K562 (cell line): Measurements from ENCODE around the gene CD34. TPM values are rescaled to one million over a fixed set of nuclear protein-coding genes. Genes with fewer than 3 reads are reported as not detected.

Source experiments
- ARID1B ChIP-seq: fragments of 450-650 bp; IDR thresholded peaks from 2 replicates; pipeline ENCODE4 v1.6.1; 2016; ENCODE audit warnings: antibody characterized with exemption, mild to moderate bottlenecking, inconsistent platforms
- BACH1 ChIP-seq: fragments of 200-800 bp; sonication (Bioruptor generic); IDR thresholded peaks from 2 replicates; pipeline ENCODE4 v1.6.1; 2016; ENCODE audit warnings: missing genetic modification characterization, missing compliant biosample characterization
- CBFA2T3 ChIP-seq: fragments of 450-650 bp; IDR thresholded peaks from 2 replicates; pipeline ENCODE4 v1.6.1; 2017
- CEBPB ChIP-seq: fragments of 450-650 bp; IDR thresholded peaks from 2 replicates; pipeline ENCODE4 v1.6.1; 2016; ENCODE audit warnings: missing genetic modification characterization, missing compliant biosample characterization
- CREB1 ChIP-seq, 2 experiments: sonication (generic) in 1 of 2; formaldehyde crosslinking in 1 of 2; IDR thresholded peaks; 2 replicates each; pipeline versions ENCODE4 v1.6.1 to v1.8.0; 2012 to 2022; ENCODE audit warnings: inconsistent platforms in 1 of 2, mild to moderate bottlenecking in 1 of 2, missing genetic modification reagents in 1 of 2, moderate library complexity in 1 of 2
- CREM ChIP-seq: IDR thresholded peaks from 2 replicates; pipeline ENCODE4 v1.6.1; 2014; ENCODE audit warnings: antibody characterized with exemption, low read depth
- CTBP1 ChIP-seq: fragments of 450-650 bp; IDR thresholded peaks from 2 replicates; pipeline ENCODE4 v1.6.1; 2016; ENCODE audit warnings: borderline replicate concordance
- DPF2 ChIP-seq: fragments of 450-650 bp; IDR thresholded peaks from 2 replicates; pipeline ENCODE4 v1.6.1; 2016
- EP300 ChIP-seq: IDR thresholded peaks from 2 replicates; pipeline ENCODE4 v1.6.1; 2012; ENCODE audit warnings: low read length, improper control_type of control experiment
- HNRNPLL ChIP-seq: fragments of 200-400 bp; formaldehyde crosslinking; IDR thresholded peaks from 2 replicates; pipeline ENCODE4 v1.6.1; 2017; ENCODE audit warnings: low read length, low read depth, mild to moderate bottlenecking; ENCODE audit not compliant: poor library complexity, severe bottlenecking
- NR2C2 ChIP-seq, 2 experiments: fragments of 200-800 bp in 1 of 2; sonication (Bioruptor generic) in 1 of 2; sonication (generic) in 1 of 2; formaldehyde crosslinking in 1 of 2; IDR thresholded peaks; 2 replicates each; pipeline versions ENCODE4 v1.6.1 to v1.8.0; 2016 to 2022; ENCODE audit warnings: mild to moderate bottlenecking in 1 of 2, missing compliant biosample characterization in 1 of 2, missing genetic modification characterization in 1 of 2, missing genetic modification reagents in 1 of 2
- TCF3 ChIP-seq: sonication (generic); formaldehyde crosslinking; IDR thresholded peaks from 2 replicates; pipeline ENCODE4 v1.4.0; 2020; ENCODE audit warnings: mild to moderate bottlenecking, missing genetic modification reagents
- ZNF134 ChIP-seq: fragments of 250-450 bp; sonication (Bioruptor Pico); conservative IDR thresholded peaks from 2 replicates; pipeline ENCODE4 v1.4.0; 2020
- ZNF140 ChIP-seq: fragments of 250-450 bp; sonication (Bioruptor Pico); IDR thresholded peaks from 2 replicates; pipeline ENCODE4 v1.8.0; 2021; ENCODE audit warnings: moderate library complexity, mild to moderate bottlenecking, inconsistent platforms
- ZNF57 ChIP-seq: fragments of 450-650 bp; formaldehyde crosslinking; IDR thresholded peaks from 2 replicates; pipeline ENCODE4 v1.4.0; 2020; ENCODE audit warnings: mild to moderate bottlenecking, moderate library complexity
- ZNF589 ChIP-seq: fragments of 200-800 bp; sonication (Bioruptor generic); IDR thresholded peaks from 2 replicates; pipeline ENCODE4 v1.6.1; 2016; ENCODE audit warnings: low read depth, missing genetic modification characterization, missing compliant biosample characterization
- ZNF75A ChIP-seq: fragments of 450-650 bp; formaldehyde crosslinking; IDR thresholded peaks from 2 replicates; pipeline ENCODE4 v1.4.0; 2020; ENCODE audit warnings: mild to moderate bottlenecking
- polyA plus RNA-seq, 8 experiments: library from polyadenylated mRNA; depleted of rRNA in 4 of 8; stranded (reverse) in 5 of 8; unstranded in 3 of 8; fragments of >200 nt; fragmentation: Nextera tagmentation in 2 of 8; fragmentation: Illumina TruSeq in 1 of 8; extraction: Ambion mirVana in 2 of 8; extraction: Trizol in 1 of 8; gene quantifications; 2 replicates each; pipeline versions ENCODE4 v1.2.1 to v1.2.3, GENCODE V29; 2011 to 2014; ENCODE audit warnings: inconsistent platforms in 1 of 8, missing spikeins in 1 of 8
- total RNA-seq, 7 experiments: library from RNA; depleted of rRNA in 6 of 7; stranded (reverse); fragments of >200 nt in 6 of 7; fragmentation: Illumina TruSeq in 2 of 7; extraction: Trizol in 2 of 7; gene quantifications; 2 replicates each; pipeline versions ENCODE4 v1.2.1 to v1.2.3, GENCODE V29; 2011 to 2021; ENCODE audit warnings: low replicate concordance in 1 of 7
- TF ChIP-seq, protein P1 (sequence below): fragments of 250-450 bp; sonication (Bioruptor Pico); IDR thresholded peaks from 2 replicates; pipeline ENCODE4 v1.4.0; 2020; ENCODE audit warnings: mild to moderate bottlenecking, moderate library complexity
- TF ChIP-seq, protein P2 (sequence below): fragments of 450-650 bp; IDR thresholded peaks from 2 replicates; pipeline ENCODE4 v1.6.1; 2016
- TF ChIP-seq, protein P3 (sequence below), 3 experiments: fragments of 200-800 bp in 1 of 3; fragments of 250-450 bp in 1 of 3; fragments of 450-650 bp in 1 of 3; sonication (Bioruptor Pico) in 1 of 3; sonication (Bioruptor generic) in 1 of 3; formaldehyde crosslinking in 1 of 3; IDR thresholded peaks; 2 replicates each; pipeline versions ENCODE4 v1.6.1 to v1.8.0; 2016 to 2022; ENCODE audit warnings: mild to moderate bottlenecking in 2 of 3, missing genetic modification characterization in 2 of 3, missing compliant biosample characterization in 1 of 3, moderate library complexity in 1 of 3

The CD34 gene
- total and polyA plus RNA-seq, 9 of the 15 experiments (the other 6 are each of a cell fraction or from before 2014, with no cell fraction given) = not detected

DNA sequence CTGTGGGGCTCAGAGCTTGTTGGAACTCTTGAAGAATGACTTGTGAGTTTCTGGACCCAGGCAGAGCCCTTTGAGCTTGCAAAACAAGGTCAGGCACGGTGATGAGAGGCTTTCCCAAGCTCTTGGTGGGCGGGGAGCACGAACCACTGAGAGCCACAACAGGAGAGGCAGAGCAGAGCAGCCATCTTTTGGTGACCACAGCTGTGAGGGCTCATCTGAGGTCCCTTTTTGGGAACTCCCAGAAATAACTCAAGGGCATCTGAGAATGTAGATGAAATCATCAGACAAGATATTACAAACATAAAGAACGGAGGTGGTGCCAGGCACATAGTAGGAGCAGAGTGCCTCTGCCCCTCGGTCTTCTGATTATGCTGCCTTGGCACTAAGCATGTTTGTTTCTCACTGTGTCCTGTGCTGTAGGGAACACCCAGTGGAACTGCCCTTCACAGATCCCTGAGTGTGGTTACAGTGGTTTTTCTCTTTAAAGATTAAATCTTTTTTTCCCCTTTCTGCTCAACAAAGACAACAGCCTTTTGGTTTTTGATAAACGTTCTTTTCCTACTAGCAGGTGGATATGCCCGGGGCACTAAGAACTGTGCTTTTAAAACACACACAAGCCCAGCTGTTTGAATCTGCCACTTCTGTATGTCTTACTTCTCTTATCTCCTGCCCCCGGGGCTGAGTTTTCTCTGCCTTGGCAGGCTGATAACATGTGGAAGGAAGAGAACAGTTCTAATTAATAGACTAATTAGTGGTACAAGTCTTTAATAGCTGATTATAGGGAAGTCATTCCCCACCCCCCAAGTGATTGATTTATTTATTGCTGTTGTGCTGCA lies 37.7 kb downstream of the CD34 start (continued):
- TF ChIP-seq, protein P1, sequence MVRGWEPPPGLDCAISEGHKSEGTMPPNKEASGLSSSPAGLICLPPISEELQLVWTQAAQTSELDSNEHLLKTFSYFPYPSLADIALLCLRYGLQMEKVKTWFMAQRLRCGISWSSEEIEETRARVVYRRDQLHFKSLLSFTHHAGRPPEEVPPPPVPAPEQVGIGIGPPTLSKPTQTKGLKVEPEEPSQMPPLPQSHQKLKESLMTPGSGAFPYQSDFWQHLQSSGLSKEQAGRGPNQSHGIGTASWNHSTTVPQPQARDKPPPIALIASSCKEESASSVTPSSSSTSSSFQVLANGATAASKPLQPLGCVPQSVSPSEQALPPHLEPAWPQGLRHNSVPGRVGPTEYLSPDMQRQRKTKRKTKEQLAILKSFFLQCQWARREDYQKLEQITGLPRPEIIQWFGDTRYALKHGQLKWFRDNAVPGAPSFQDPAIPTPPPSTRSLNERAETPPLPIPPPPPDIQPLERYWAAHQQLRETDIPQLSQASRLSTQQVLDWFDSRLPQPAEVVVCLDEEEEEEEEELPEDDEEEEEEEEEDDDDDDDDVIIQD (CRISPR knock-in tag) = no peak
- TF ChIP-seq ZNF140 (CRISPR knock-in tag) (no peak), ARID1B (peak; percentile 85), TCF3 (CRISPR knock-in tag) (peak; percentile 87), CBFA2T3 (peak; percentile 88), NR2C2 (CRISPR knock-in tag; IDR thresholded peaks at IDR 0.05) (no peak), NR2C2 (tag; IDR thresholded peaks at IDR 0.05) (peak; percentile 11; the same call in 1 of the 2 replicates), CEBPB (no peak), DPF2 (peak; percentile 54; the same call in 1 of the 2 replicates), ZNF57 (CRISPR knock-in tag) (no peak), CREB1 (IDR thresholded peaks at IDR 0.05) (no peak), CREB1 (CRISPR knock-in tag; IDR thresholded peaks at IDR 0.05) (no peak), ZNF589 (peak; percentile 82; the same call in 1 of the 2 replicates), EP300 (peak; percentile 60), ZNF75A (CRISPR knock-in tag) (no peak), CREM (no peak), CTBP1 (peak; percentile 66; the same call in 1 of the 2 replicates), ZNF134 (0 out of 2 replicates have a peak, but pooled peaks have one; percentile 28), BACH1 (tag) (peak; percentile 73; the same call in 1 of the 2 replicates), HNRNPLL (no peak)
- TF ChIP-seq, protein P2, sequence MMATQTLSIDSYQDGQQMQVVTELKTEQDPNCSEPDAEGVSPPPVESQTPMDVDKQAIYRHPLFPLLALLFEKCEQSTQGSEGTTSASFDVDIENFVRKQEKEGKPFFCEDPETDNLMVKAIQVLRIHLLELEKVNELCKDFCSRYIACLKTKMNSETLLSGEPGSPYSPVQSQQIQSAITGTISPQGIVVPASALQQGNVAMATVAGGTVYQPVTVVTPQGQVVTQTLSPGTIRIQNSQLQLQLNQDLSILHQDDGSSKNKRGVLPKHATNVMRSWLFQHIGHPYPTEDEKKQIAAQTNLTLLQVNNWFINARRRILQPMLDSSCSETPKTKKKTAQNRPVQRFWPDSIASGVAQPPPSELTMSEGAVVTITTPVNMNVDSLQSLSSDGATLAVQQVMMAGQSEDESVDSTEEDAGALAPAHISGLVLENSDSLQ = 0 out of 2 replicates have a peak, but pooled peaks have one; percentile 18
- TF ChIP-seq, protein P3, sequence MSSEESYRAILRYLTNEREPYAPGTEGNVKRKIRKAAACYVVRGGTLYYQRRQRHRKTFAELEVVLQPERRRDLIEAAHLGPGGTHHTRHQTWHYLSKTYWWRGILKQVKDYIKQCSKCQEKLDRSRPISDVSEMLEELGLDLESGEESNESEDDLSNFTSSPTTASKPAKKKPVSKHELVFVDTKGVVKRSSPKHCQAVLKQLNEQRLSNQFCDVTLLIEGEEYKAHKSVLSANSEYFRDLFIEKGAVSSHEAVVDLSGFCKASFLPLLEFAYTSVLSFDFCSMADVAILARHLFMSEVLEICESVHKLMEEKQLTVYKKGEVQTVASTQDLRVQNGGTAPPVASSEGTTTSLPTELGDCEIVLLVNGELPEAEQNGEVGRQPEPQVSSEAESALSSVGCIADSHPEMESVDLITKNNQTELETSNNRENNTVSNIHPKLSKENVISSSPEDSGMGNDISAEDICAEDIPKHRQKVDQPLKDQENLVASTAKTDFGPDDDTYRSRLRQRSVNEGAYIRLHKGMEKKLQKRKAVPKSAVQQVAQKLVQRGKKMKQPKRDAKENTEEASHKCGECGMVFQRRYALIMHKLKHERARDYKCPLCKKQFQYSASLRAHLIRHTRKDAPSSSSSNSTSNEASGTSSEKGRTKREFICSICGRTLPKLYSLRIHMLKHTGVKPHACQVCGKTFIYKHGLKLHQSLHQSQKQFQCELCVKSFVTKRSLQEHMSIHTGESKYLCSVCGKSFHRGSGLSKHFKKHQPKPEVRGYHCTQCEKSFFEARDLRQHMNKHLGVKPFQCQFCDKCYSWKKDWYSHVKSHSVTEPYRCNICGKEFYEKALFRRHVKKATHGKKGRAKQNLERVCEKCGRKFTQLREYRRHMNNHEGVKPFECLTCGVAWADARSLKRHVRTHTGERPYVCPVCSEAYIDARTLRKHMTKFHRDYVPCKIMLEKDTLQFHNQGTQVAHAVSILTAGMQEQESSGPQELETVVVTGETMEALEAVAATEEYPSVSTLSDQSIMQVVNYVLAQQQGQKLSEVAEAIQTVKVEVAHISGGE (CRISPR knock-in tag; IDR thresholded peaks at IDR 0.05) = peak in 1 of 3 experiments; percentile 77; a peak in 2 of 6 replicates
